HG02623 (cell line): Measurements from ENCODE around the gene RAMP1.

Source experiments
- ATAC-seq: cut with Tn5 transposase; IDR thresholded peaks from one replicate; pipeline ENCODE4 v1.9.1; 2021; ENCODE audit warnings: moderate library complexity; ENCODE audit not compliant: unreplicated experiment

RAMP1 gene

GRCh38 chr2:237913193-237913917 lies 53.9 kb downstream of the RAMP1 start:
- no peak for ATAC-seq

GRCh38 chr2:237915576-237915975 lies 56.2 kb downstream of the RAMP1 start:
- no peak for ATAC-seq

DNA sequence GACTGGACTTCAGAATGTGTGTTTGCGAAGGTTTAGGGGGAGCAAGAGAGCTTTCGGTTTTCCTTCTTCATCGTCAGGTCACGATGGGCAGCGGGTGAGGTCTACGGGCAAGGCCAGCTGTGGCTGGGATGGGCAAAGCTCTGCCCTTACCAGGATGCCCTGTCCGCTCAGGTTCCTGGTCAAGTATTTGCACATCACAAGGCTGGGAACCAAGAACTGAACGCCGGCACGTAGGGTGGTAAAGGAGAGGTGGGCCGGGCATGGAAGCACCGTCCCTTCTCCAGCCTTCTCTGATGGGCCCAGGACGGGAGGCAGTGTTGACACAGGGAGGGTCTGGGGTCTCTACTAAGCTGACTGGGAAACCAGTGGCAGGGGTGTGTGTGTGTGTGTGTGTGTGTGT lies 56.9 kb downstream of the RAMP1 start:
- ATAC-seq: no peak

DNA sequence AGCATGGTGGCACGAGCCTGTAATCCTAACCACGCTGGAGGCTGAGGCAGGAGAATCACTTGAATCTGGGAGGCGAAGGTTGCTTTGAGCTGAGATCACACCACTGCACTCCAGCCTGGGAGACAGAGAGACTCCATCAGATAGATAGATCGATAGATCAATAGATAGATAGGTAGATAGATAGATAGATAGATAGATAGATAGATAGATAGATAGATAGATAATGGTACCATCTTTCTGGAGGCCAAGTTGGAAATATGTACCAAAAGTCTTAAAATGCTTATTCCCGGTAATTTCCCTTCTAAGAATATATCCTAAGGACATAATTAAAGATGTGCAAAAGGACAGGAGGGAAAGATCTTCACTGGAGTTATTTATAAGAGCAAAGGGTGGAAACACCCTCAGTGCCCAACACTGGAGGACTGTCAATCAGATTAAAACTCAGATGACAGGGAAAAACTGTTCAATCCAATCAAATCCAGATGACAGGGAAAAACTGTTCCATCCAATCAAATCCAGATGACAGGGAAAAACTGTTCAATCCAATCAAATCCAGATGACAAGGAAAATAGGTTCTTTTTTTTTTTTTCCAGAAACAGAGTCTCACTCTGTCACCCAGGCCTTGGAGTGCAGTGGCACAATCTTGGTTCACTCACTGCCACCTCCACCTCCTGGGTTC lies 58.4 kb downstream of the RAMP1 start:
- no peak for ATAC-seq

GRCh38 chr2:237919593-237919992 lies 60.2 kb downstream of the RAMP1 start:
- ATAC-seq: no peak

- no peak for ATAC-seq
Observed at GRCh38 chr2:237920673-237921072, 61.2 kb downstream of the RAMP1 start.

DNA sequence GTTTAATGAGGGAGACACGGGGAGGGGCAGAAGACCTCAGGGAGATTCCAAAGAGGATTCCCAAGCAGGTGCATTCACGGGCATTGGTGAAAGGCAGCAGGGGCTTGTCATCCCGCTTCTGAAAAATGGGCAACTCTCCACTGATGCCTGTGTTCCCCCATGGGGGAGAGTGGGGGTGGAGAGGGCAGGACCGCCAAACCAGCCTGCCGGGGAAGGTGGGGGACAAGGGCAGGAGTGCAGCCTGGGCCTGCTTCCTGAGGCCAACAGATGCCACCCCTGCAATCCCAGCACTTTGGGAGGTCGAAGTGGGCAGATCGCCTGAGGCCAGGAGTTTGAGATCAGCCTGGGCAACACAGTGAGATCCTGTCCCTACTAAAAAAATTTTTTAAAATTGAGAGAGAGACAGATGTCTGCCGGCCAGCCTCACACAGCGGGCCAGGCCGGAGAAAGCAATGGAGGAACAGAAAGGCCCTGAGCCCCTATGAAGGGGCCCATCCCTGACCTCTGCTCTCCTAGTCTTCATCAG lies 62.6 kb downstream of the RAMP1 start:
- no peak for ATAC-seq

DNA sequence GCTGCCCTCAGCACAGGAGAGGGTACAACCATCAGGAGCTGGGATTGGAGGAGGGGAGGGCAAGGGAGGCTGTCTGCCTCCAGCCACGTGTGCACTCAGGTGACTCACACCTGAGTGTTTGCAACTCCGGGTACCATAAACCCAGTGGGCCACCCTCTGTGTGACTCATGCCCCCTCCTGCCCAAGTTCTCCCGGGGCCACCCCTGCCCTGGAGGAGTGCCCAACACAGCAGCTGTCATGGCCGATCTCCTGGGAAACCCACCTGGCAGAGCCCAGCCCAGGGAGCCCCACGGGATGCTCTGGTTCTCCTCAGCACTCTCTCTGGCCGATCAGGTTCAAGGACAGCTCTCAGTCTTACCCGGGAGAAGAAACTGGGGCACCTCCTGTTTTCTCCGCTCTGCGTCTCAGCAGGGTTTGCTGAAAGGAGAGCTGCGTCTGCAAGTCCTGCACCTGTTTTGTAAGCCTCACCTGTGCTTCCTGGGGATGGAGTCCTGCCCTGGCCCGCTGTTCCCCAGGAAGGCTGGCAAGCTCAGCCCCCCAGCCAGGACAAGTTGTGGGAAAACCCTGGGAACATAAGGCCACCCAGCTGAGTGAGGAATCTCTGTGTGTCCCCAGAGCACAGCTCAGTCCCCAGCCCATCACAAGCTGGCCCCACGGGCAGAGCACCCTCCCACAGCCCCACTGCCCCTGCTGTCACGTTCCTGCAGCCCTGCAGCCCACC lies 63.4 kb downstream of the RAMP1 start:
- ATAC-seq: no peak

- ATAC-seq: peak; percentile 78
Observed at GRCh38 chr2:237923481-237924163, 64.2 kb downstream of the RAMP1 start.

GRCh38 chr2:237924164-237924534 lies 64.7 kb downstream of the RAMP1 start:
- ATAC-seq: no peak

- ATAC-seq: no peak
Observed at GRCh38 chr2:237927135-237927534, 67.7 kb downstream of the RAMP1 start.

GRCh38 chr2:237927986-237928385 lies 68.6 kb downstream of the RAMP1 start:
- ATAC-seq: no peak

- ATAC-seq: no peak
Observed at GRCh38 chr2:237929979-237930378, 70.6 kb downstream of the RAMP1 start.

- no peak for ATAC-seq
Observed at GRCh38 chr2:237931205-237931721, 71.8 kb downstream of the RAMP1 start.

DNA sequence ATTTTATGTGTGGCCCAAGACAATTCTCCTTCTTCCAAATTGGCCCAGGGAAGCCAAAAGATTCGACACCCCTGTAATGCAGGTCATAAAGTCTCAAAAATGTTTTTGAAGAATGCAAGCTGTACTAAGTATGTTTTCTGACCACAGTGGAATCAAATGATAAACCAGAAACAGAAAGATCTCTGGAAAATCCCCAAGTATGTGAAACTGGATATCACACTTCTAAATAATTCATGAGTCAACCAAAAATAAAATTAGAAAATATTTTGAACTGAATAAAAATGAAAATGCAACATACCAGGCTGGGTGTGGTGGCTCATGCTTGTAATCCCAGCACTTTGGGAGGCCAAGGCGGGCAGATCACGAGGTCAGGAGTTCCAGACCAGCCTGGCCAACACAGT lies 73.3 kb downstream of the RAMP1 start:
- no peak for ATAC-seq

- no peak for ATAC-seq
Observed at GRCh38 chr2:237934186-237934585, 74.8 kb downstream of the RAMP1 start.

GRCh38 chr2:237935740-237936452 lies 76.5 kb downstream of the RAMP1 start:
- no peak for ATAC-seq

GRCh38 chr2:237939251-237939650 lies 79.8 kb downstream of the RAMP1 start:
- no peak for ATAC-seq

DNA sequence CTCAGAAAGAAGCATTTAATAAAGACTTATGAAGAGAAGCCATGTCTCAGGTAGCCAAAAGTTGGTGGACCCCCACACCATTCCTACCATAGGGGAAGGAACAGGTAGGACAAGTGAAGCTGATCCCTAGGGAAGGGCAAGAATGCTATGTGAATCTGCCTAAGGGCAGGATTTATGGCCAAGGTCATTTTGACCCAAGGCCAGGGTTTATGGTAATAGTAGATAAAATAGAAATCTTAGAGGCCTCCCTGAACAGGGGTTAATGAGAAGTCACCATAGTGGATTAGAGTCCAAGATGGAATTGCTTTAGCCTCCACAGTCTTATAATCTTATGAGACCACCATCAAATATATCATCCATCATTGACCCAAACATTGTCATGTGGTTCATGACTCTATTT lies 81.4 kb downstream of the RAMP1 start:
- ATAC-seq: no peak

GRCh38 chr2:237941239-237941638 lies 81.8 kb downstream of the RAMP1 start:
- ATAC-seq: no peak
